HepG2 (cell line): Measurements from ENCODE around the gene CCT3. TPM values are rescaled to one million over a fixed set of nuclear protein-coding genes. Genes with fewer than 3 reads are reported as not detected.
A peak's percentile ranks its signal among the peaks of the same experiment; 100 is the strongest.

ENCODE experiments used
- ATAC-seq: fragments of 200-7000 bp; cut with Tn5 transposase; 3 replicates; pipeline ENCODE4 v1.9.1; 2020; ENCODE audit warnings: mild to moderate bottlenecking, moderate library complexity
- BruUV-seq: library from RNA; stranded (reverse); fragments of 400-500 nt; replicated peaks from 2 replicates; lab custom pipeline; 2021; lab: Mats Ljungman, UMichigan
- CTCF ChIA-PET: fragments of 300-600 bp; formaldehyde crosslinking; extraction: SDS; loops from one replicate; lab custom pipeline; 2021; ENCODE audit warnings: low total read pairs, inconsistent platforms, low intra/inter-chr PET ratio; lab: Yijun Ruan, JAX
- POLR2A ChIA-PET: fragments of 350-600 bp; sonication (Branson Sonifier 250); formaldehyde crosslinking; loops from one replicate; lab custom pipeline; 2020; ENCODE audit warnings: antibody characterized with exemption, inconsistent platforms; lab: Yijun Ruan, JAX
- DNase-seq: peaks from one replicate; pipeline ENCODE4 v3.0.0-alpha.2; 2015; ENCODE audit warnings: low spot score
- FAIRE-seq: peaks from 3 replicates; lab custom pipeline; 2011; peaks lifted over from hg19 to GRCh38; lab: Jason Lieb, UNC
- H2AFZ ChIP-seq: one replicate; pipeline ENCODE4 v1.6.1; 2011; ENCODE audit warnings: low read length, inconsistent platforms
- H3K27ac ChIP-seq: fragments of 300-600 bp; 3 replicates; pipeline ENCODE4 v1.8.0; 2011; ENCODE audit warnings: mixed run types, mild to moderate bottlenecking, mixed read lengths, low read length, inconsistent platforms; ENCODE audit not compliant: insufficient read depth; ENCODE audit errors: extremely low read length
- H3K27me3 ChIP-seq, 2 experiments: fragments of 200-600 bp in 1 of 2; 2 replicates in 1 of 2; 3 replicates in 1 of 2; pipeline versions ENCODE4 v1.6.0 to v1.8.0; 2011; ENCODE audit warnings: low read length in 2 of 2, mild to moderate bottlenecking in 2 of 2, moderate library complexity in 2 of 2, inconsistent platforms in 1 of 2; ENCODE audit not compliant: insufficient read depth in 2 of 2, control insufficient read depth in 1 of 2
- H3K36me3 ChIP-seq, 2 experiments: fragments of 200-600 bp in 1 of 2; replicated peaks in 1 of 2; 2 replicates in 1 of 2; 3 replicates in 1 of 2; pipeline versions ENCODE4 v1.5.1 to v1.8.0; 2011; ENCODE audit warnings: low read length in 2 of 2, inconsistent platforms in 1 of 2; ENCODE audit not compliant: insufficient read depth in 2 of 2, control insufficient read depth in 1 of 2
- H3K4me1 ChIP-seq: 2 replicates; pipeline ENCODE4 v1.5.1; 2012; ENCODE audit warnings: low read length, inconsistent platforms; ENCODE audit not compliant: insufficient read depth
- H3K4me2 ChIP-seq: 2 replicates; pipeline ENCODE4 v1.6.0; 2011; ENCODE audit warnings: low read depth, low read length, inconsistent platforms
- H3K4me3 ChIP-seq, 3 experiments: fragments of 200-600 bp in 1 of 3; sonication (generic), shearing (Covaris generic) in 1 of 3; replicated peaks in 1 of 3; 2 replicates each; pipeline ENCODE4 v1.5.1; 2011 to 2016; ENCODE audit warnings: low read length in 3 of 3, inconsistent platforms in 2 of 3, low read depth in 2 of 3, mild to moderate bottlenecking in 2 of 3, control low read depth in 1 of 3, mixed read lengths in 1 of 3; ENCODE audit not compliant: insufficient read depth in 1 of 3
- H3K79me2 ChIP-seq: one replicate; pipeline ENCODE4 v1.6.1; 2011; ENCODE audit warnings: low read length, inconsistent platforms; ENCODE audit not compliant: insufficient read depth
- H3K9ac ChIP-seq: 2 replicates; pipeline ENCODE4 v1.6.0; 2011; ENCODE audit warnings: mild to moderate bottlenecking, low read depth, low read length, inconsistent platforms; ENCODE audit not compliant: insufficient read depth
- H3K9me3 ChIP-seq: 2 replicates; pipeline ENCODE4 v1.5.1; 2012; ENCODE audit warnings: mild to moderate bottlenecking, low read length
- H4K20me1 ChIP-seq: 2 replicates; pipeline ENCODE4 v1.6.0; 2011; ENCODE audit warnings: inconsistent platforms, mild to moderate bottlenecking, low read length, moderate library complexity; ENCODE audit not compliant: insufficient read depth
- PHF21A ChIP-seq: sonication (generic); formaldehyde crosslinking; IDR thresholded peaks from 2 replicates; pipeline ENCODE4 v1.5.0; 2020; ENCODE audit warnings: mild to moderate bottlenecking, missing genetic modification reagents
- SMAD1 ChIP-seq: sonication (generic); formaldehyde crosslinking; IDR thresholded peaks from 2 replicates; pipeline ENCODE4 v1.4.0; 2020; ENCODE audit warnings: missing genetic modification reagents, low read depth, mild to moderate bottlenecking, borderline replicate concordance
- SMC3 ChIP-seq: IDR thresholded peaks from 2 replicates; pipeline ENCODE4 v1.6.1; 2011; ENCODE audit warnings: low read length, improper control_type of control experiment
- STAG1 ChIP-seq: sonication (generic); formaldehyde crosslinking; IDR thresholded peaks from 2 replicates; pipeline ENCODE4 v1.4.0; 2020; ENCODE audit warnings: missing genetic modification reagents
- ZNF549 ChIP-seq: sonication (generic); formaldehyde crosslinking; IDR thresholded peaks from 2 replicates; pipeline ENCODE4 v1.5.0; 2020; ENCODE audit warnings: missing genetic modification reagents
- ZNF841 ChIP-seq: sonication (generic); formaldehyde crosslinking; IDR thresholded peaks from 2 replicates; pipeline ENCODE4 v1.8.1; 2023; ENCODE audit warnings: missing genetic modification reagents, borderline replicate concordance
- WGBS: methylation state at CpG from one replicate; pipeline ENCODE4 v1.1.6; 2017; ENCODE audit warnings: low lambda C conversion rate; 5-methylcytosine and 5-hydroxymethylcytosine counted together
- in situ Hi-C: cut with HindIII; loops from 2 replicates; pipeline ENCODE4 v1.10.0; 2017; ENCODE audit warnings: low pct_unique_long_range_greater_than_20kb; ENCODE audit not compliant: extremely low pct_ligation_motif_present
- intact Hi-C: fragments of 100-400 bp; cut with micrococcal nuclease; formaldehyde crosslinking; loops from one replicate; pipeline ENCODE4 v1.10.0; 2022; ENCODE audit not compliant: unreplicated experiment
- polyA plus RNA-seq, 8 experiments: library from polyadenylated mRNA; depleted of rRNA in 3 of 8; stranded (reverse) in 7 of 8; unstranded in 1 of 8; fragments of >200 nt; fragmentation: Illumina TruSeq in 4 of 8; extraction: Trizol in 4 of 8; gene quantifications; 2 replicates each; pipeline versions ENCODE4 v1.2.1 to v1.2.3, GENCODE V29; 2011 to 2016; ENCODE audit warnings: low read depth in 4 of 8, missing spikeins in 1 of 8, mixed read lengths in 1 of 8; ENCODE audit not compliant: insufficient read depth in 1 of 8
- total RNA-seq, 5 experiments: library from RNA; depleted of rRNA; stranded (reverse); fragments of >200 nt; fragmentation: Illumina TruSeq; extraction: Trizol; gene quantifications; 2 replicates each; pipeline ENCODE4 v1.2.3, GENCODE V29; 2016; ENCODE audit warnings: low read depth in 1 of 5
- TF ChIP-seq, protein P1 (sequence below): sonication (generic); formaldehyde crosslinking; IDR thresholded peaks from 2 replicates; pipeline ENCODE4 v1.4.0; 2020; ENCODE audit warnings: missing genetic modification reagents
- TF ChIP-seq, protein P2 (sequence below): sonication (generic); formaldehyde crosslinking; IDR thresholded peaks from 2 replicates; pipeline ENCODE4 v1.5.1; 2020; ENCODE audit warnings: missing genetic modification reagents, mild to moderate bottlenecking, borderline replicate concordance
- TF ChIP-seq, protein P3 (sequence below): sonication (generic); formaldehyde crosslinking; IDR thresholded peaks from 2 replicates; pipeline ENCODE4 v1.5.1; 2020; ENCODE audit warnings: mild to moderate bottlenecking, moderate library complexity, missing genetic modification reagents
- TF ChIP-seq, protein P4 (sequence below): sonication (generic); formaldehyde crosslinking; IDR thresholded peaks from 2 replicates; pipeline ENCODE4 v1.9.0; 2021; ENCODE audit warnings: missing genetic modification reagents, borderline replicate concordance

CCT3 gene
- total and polyA plus RNA-seq, 2 of the 13 experiments (the other 11 are each of a cell fraction or from before 2014, with no cell fraction given), result 319 to 615 TPM

DNA sequence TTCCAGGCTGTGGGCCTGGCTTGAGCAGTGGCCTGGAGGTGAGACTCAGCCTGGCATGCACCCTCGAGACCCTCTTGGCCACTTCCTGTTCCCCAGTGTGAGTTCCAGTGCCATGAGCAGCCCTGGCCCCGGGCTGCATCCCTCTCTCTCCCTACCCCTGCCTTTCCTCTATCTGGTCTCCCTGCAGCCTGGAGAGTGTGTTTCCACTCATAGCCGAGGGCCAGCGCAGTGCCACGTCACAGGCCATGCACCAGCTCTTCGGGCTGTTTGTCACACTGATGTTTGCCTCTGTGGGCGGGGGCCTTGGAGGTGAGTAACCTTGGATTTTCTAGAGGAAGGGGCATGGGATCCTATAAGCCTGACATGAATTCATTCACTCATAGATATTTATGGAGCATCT is 44.5 kb upstream of the CCT3 start (continued):
- TF ChIP-seq, protein P1, sequence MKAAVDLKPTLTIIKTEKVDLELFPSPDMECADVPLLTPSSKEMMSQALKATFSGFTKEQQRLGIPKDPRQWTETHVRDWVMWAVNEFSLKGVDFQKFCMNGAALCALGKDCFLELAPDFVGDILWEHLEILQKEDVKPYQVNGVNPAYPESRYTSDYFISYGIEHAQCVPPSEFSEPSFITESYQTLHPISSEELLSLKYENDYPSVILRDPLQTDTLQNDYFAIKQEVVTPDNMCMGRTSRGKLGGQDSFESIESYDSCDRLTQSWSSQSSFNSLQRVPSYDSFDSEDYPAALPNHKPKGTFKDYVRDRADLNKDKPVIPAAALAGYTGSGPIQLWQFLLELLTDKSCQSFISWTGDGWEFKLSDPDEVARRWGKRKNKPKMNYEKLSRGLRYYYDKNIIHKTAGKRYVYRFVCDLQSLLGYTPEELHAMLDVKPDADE, result no peak
- no peak for TF ChIP-seq SMAD1 (CRISPR knock-in tag)
- TF ChIP-seq ZNF549, result no peak
- TF ChIP-seq, protein P2, sequence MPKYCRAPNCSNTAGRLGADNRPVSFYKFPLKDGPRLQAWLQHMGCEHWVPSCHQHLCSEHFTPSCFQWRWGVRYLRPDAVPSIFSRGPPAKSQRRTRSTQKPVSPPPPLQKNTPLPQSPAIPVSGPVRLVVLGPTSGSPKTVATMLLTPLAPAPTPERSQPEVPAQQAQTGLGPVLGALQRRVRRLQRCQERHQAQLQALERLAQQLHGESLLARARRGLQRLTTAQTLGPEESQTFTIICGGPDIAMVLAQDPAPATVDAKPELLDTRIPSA, result 0 out of 2 replicates have a peak, but pooled peaks have one; percentile 32
- TF ChIP-seq, protein P3, sequence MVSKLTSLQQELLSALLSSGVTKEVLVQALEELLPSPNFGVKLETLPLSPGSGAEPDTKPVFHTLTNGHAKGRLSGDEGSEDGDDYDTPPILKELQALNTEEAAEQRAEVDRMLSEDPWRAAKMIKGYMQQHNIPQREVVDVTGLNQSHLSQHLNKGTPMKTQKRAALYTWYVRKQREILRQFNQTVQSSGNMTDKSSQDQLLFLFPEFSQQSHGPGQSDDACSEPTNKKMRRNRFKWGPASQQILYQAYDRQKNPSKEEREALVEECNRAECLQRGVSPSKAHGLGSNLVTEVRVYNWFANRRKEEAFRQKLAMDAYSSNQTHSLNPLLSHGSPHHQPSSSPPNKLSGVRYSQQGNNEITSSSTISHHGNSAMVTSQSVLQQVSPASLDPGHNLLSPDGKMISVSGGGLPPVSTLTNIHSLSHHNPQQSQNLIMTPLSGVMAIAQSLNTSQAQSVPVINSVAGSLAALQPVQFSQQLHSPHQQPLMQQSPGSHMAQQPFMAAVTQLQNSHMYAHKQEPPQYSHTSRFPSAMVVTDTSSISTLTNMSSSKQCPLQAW (CRISPR knock-in tag), result peak; percentile 37; the same call in 1 of the 2 replicates

DNA sequence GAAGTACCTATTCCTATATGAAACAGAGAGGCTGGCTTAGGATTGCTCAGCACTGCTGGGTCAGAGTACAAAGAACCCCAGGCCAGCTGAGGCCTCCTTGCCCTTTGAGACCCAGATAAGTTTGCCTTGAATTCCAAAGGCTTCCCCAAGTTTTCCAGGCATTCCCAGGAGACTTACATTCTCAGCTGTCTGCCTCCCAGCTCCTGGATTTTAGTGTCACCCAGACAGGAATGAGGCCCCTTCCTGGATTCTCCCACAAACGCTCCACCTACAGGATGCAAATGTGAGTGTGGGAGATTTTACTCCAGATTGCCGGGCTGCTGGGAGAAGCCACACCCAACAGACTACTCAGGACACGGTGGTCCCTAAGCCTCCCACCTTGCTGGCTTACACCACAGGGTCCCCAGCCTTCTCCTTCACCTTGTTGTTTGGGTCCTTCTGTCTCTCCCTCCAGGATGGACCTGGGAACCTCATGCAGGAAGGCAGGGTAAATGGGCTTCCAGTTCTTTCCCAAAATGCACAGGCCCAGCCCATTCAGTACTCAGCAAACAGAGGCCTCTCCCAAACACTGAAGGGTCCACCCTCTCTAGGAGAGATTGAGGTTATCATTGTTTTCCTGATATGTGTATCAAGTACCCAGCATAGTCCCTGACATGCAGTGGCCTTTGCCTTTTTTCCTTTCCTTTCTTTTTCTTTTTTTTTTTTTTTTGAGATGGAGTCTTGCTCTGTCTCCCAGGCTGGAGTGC is 41.5 kb upstream of the CCT3 start:
- ChIA-PET CTCF (interaction anchor here (0.9 kb wide), 1 partner anchor 23 kb away, joined by 6 read pairs; no protein-coding TSS in a partner anchor), POLR2A (interaction anchor here (1.0 to 12.6 kb wide), 4 partner anchors 9 to 78 kb away, joined by 4 to 189 read pairs (median 4); partner anchors contain the start of gene RHBG)
- Histone ChIP-seq H3K4me3 (no peak overlapping the region), H3K36me3 (peaks cover 34 to 67% of the 10 kb centered on the region in 2 experiments), H3K79me2 (peaks cover 7% of the 10 kb centered on the region), H3K9ac (no peak overlapping the region), H2AFZ (no peak overlapping the region), H3K9me3 (no peaks in the 10 kb centered on the region), H3K27ac (peak overlapping the region; percentile 20), H3K4me2 (no peak overlapping the region), H3K27me3 (no peaks in the 10 kb centered on the region), H4K20me1 (peaks cover 7% of the 10 kb centered on the region), H3K4me1 (peaks cover 58% of the 10 kb centered on the region)
- in situ Hi-C loops, result no loop called here
- 63% methylated on average over 3 of the region's 3 CpGs for WGBS
- BruUV-seq, result TSS peak; percentile 21
- intact Hi-C loops, result no loop called here
- ATAC-seq (no peak), FAIRE-seq (no peak), DNase-seq (no peak)
- TF ChIP-seq PHF21A (CRISPR knock-in tag) (peak; percentile 25; the same call in 1 of the 2 replicates), ZNF841 (CRISPR knock-in tag) (no peak), STAG1 (peak; percentile 15; the same call in 1 of the 2 replicates), SMC3 (peak; percentile 5; the same call in 1 of the 2 replicates)
- TF ChIP-seq, protein P4, sequence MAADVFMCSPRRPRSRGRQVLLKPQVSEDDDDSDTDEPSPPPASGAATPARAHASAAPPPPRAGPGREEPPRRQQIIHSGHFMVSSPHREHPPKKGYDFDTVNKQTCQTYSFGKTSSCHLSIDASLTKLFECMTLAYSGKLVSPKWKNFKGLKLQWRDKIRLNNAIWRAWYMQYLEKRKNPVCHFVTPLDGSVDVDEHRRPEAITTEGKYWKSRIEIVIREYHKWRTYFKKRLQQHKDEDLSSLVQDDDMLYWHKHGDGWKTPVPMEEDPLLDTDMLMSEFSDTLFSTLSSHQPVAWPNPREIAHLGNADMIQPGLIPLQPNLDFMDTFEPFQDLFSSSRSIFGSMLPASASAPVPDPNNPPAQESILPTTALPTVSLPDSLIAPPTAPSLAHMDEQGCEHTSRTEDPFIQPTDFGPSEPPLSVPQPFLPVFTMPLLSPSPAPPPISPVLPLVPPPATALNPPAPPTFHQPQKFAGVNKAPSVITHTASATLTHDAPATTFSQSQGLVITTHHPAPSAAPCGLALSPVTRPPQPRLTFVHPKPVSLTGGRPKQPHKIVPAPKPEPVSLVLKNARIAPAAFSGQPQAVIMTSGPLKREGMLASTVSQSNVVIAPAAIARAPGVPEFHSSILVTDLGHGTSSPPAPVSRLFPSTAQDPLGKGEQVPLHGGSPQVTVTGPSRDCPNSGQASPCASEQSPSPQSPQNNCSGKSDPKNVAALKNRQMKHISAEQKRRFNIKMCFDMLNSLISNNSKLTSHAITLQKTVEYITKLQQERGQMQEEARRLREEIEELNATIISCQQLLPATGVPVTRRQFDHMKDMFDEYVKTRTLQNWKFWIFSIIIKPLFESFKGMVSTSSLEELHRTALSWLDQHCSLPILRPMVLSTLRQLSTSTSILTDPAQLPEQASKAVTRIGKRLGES (CRISPR knock-in tag), result no peak
